Measurements from ENCODE around the gene FMN2. TPM values are rescaled to one million over a fixed set of nuclear protein-coding genes. Genes with fewer than 3 reads are reported as not detected.

Gene FMN2
- total and polyA plus RNA-seq, 4 donors = 0.14 to 2.7 (median 1.2) TPM

GRCh38 chr1:240467895-240468294, 376.2 kb downstream of the FMN2 start:
- peaks cover 0 to 21% (median 3%) of the 10 kb centered on the region in 5 donors for H3K4me1 ChIP-seq (ENCODE audit: control insufficient read depth in 5 of 5, insufficient read depth in 5 of 5, low read length in 5 of 5)
- no peak for DNase-seq
- H3K36me3 ChIP-seq (ENCODE audit: control insufficient read depth in 4 of 4, insufficient read depth in 4 of 4, low read length in 4 of 4) = no peaks in the 10 kb centered on the region
- no peak overlapping the region for H3K27ac ChIP-seq (ENCODE audit: low read depth in 1 of 2, low read length in 1 of 2)
- ATAC-seq (ENCODE audit: insufficient read depth, low FRiP score) = no peak
- no peaks in the 10 kb centered on the region for H3K9me3 ChIP-seq (ENCODE audit: control insufficient read depth in 4 of 4, insufficient read depth in 3 of 4, low read length in 3 of 4)
- no peak overlapping the region for H3K9ac ChIP-seq (ENCODE audit: insufficient read depth in 1 of 2, low read length in 2 of 2)
- no peak overlapping the region for H3K4me3 ChIP-seq
- no peak for TF ChIP-seq CTCF (IDR thresholded peaks at IDR 0.05; ENCODE audit: control extremely low read depth, extremely low read depth)
- H3K27me3 ChIP-seq (ENCODE audit: control insufficient read depth in 3 of 3, insufficient read depth in 3 of 3, low read length in 2 of 3) = no peaks in the 10 kb centered on the region

- Histone ChIP-seq H3K4me3 (no peak overlapping the region), H3K9me3 (ENCODE audit: control insufficient read depth in 4 of 4, insufficient read depth in 3 of 4, low read length in 3 of 4) (no peaks in the 10 kb centered on the region), H3K27me3 (ENCODE audit: control insufficient read depth in 3 of 3, insufficient read depth in 3 of 3, low read length in 2 of 3) (no peaks in the 10 kb centered on the region), H3K27ac (ENCODE audit: low read depth in 1 of 2, low read length in 1 of 2) (no peak overlapping the region), H3K9ac (ENCODE audit: insufficient read depth in 1 of 2, low read length in 2 of 2) (no peak overlapping the region), H3K36me3 (ENCODE audit: control insufficient read depth in 4 of 4, insufficient read depth in 4 of 4, low read length in 4 of 4) (no peaks in the 10 kb centered on the region), H3K4me1 (ENCODE audit: control insufficient read depth in 5 of 5, insufficient read depth in 5 of 5, low read length in 5 of 5) (peaks cover 0 to 21% (median 3%) of the 10 kb centered on the region in 5 donors)
- ATAC-seq (ENCODE audit: insufficient read depth, low FRiP score) = no peak
- peak; percentile 39 to 60 (median 58) for DNase-seq
- no peak for TF ChIP-seq CTCF (IDR thresholded peaks at IDR 0.05; ENCODE audit: control extremely low read depth, extremely low read depth)
- 71 to 82% methylated on average over 7 of the region's 7 CpGs for WGBS, 2 donors
Measured at GRCh38 chr1:240468656-240469055, 377.0 kb downstream of the FMN2 start.

- no peak for TF ChIP-seq CTCF (IDR thresholded peaks at IDR 0.05; ENCODE audit: control extremely low read depth, extremely low read depth)
- Histone ChIP-seq H3K4me1 (ENCODE audit: control insufficient read depth in 5 of 5, insufficient read depth in 5 of 5, low read length in 5 of 5) (no peaks in the 10 kb centered on the region), H3K27me3 (ENCODE audit: control insufficient read depth in 3 of 3, insufficient read depth in 3 of 3, low read length in 2 of 3) (no peaks in the 10 kb centered on the region), H3K9ac (ENCODE audit: insufficient read depth in 1 of 2, low read length in 2 of 2) (no peak overlapping the region), H3K4me3 (no peak overlapping the region), H3K9me3 (ENCODE audit: control insufficient read depth in 4 of 4, insufficient read depth in 3 of 4, low read length in 3 of 4) (no peaks in the 10 kb centered on the region), H3K36me3 (ENCODE audit: control insufficient read depth in 4 of 4, insufficient read depth in 4 of 4, low read length in 4 of 4) (no peaks in the 10 kb centered on the region), H3K27ac (ENCODE audit: low read depth in 1 of 2, low read length in 1 of 2) (no peak overlapping the region)
- ATAC-seq (ENCODE audit: insufficient read depth, low FRiP score) = no peak
- 60 to 65% methylated on average over 5 of the region's 5 CpGs for WGBS, 2 donors
- DNase-seq = peak in 1 of 3 donors; percentile 10
Measured at GRCh38 chr1:240474133-240474614, 382.5 kb downstream of the FMN2 start.

GRCh38 chr1:240475832-240476231, 384.1 kb downstream of the FMN2 start:
- 74 to 82% methylated on average over 4 of the region's 4 CpGs for WGBS, 2 donors
- Histone ChIP-seq H3K36me3 (ENCODE audit: control insufficient read depth in 4 of 4, insufficient read depth in 4 of 4, low read length in 4 of 4) (no peaks in the 10 kb centered on the region), H3K27me3 (ENCODE audit: control insufficient read depth in 3 of 3, insufficient read depth in 3 of 3, low read length in 2 of 3) (no peaks in the 10 kb centered on the region), H3K4me1 (ENCODE audit: control insufficient read depth in 5 of 5, insufficient read depth in 5 of 5, low read length in 5 of 5) (no peaks in the 10 kb centered on the region), H3K4me3 (no peak overlapping the region), H3K9ac (ENCODE audit: insufficient read depth in 1 of 2, low read length in 2 of 2) (no peak overlapping the region), H3K27ac (ENCODE audit: low read depth in 1 of 2, low read length in 1 of 2) (no peak overlapping the region), H3K9me3 (ENCODE audit: control insufficient read depth in 4 of 4, insufficient read depth in 3 of 4, low read length in 3 of 4) (no peaks in the 10 kb centered on the region)
- DNase-seq (no peak), ATAC-seq (ENCODE audit: insufficient read depth, low FRiP score) (no peak)
- TF ChIP-seq CTCF (IDR thresholded peaks at IDR 0.05; ENCODE audit: control extremely low read depth, extremely low read depth) = no peak
